ENCODE results near the gene USP13. TPM values are rescaled to one million over a fixed set of nuclear protein-coding genes. Genes with fewer than 3 reads are reported as not detected.

The USP13 gene
- total and polyA plus RNA-seq, 5 donors from 2014 or later: 3.2 to 6.5 (median 3.7) TPM

DNA sequence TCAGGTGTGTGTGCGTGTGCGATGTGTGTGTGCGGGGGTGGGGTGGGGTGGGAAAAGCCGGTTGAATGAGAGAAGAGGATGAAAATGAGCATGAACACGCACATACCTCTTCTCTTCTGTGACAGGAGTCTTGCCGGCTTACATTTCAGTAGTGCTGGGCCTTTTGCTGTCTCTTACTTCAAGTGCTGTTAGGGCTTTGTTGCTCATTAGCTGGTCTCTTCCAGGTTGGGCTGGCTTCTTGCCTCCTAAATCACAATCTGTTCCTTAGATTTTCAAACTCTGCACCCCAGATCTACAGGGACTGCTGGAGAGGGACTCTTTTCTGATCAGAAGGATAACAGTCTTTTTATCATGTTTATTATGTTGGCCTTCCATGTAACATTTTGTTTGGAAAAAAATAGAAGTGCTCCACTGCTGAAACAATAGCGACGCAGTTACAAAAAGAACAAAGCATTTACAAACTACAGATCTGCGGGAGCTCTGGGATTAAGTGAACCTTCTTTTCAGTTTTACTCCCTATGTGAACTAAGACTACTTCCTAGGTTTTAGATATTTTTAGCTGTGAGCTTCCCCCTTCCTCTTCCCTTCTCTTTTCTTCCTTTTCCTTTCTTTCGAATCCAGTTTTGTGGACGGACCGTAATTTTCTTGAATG, 48.5 kb downstream of the USP13 start:
- H3K9me3 Mint-ChIP-seq: peaks cover 0 to 3% (median 0%) of the 10 kb centered on the region in 7 donors
- Histone ChIP-seq H3K4me1 (ENCODE audit: control insufficient read depth, insufficient read depth, low read length, poor library complexity, severe bottlenecking) (no peaks in the 10 kb centered on the region), H3K9me3 (ENCODE audit: control insufficient read depth in 2 of 2, low read length in 2 of 2) (no peaks in the 10 kb centered on the region), H3K36me3 (ENCODE audit: control insufficient read depth, insufficient read depth, low read length) (no peaks in the 10 kb centered on the region), H3K4me3 (ENCODE audit: low read depth, low read length) (no peak overlapping the region), H3K27ac (ENCODE audit: insufficient read depth, low read length, poor library complexity, severe bottlenecking) (no peak overlapping the region), H3K27me3 (ENCODE audit: control insufficient read depth, insufficient read depth, low read length) (no peaks in the 10 kb centered on the region)
- peak overlapping the region in 1 of 3 donors; percentile 67 for H3K27ac Mint-ChIP-seq
- DNase-seq (no peak), ATAC-seq (ENCODE audit: low read depth in 2 of 2) (no peak)
- H3K4me3 Mint-ChIP-seq: no peak overlapping the region
- H3K36me3 Mint-ChIP-seq: peaks cover 26% of the 10 kb centered on the region
- H3K4me1 Mint-ChIP-seq: peaks cover 0 to 7% (median 4%) of the 10 kb centered on the region in 4 donors
- H3K27me3 Mint-ChIP-seq: no peaks in the 10 kb centered on the region

DNA sequence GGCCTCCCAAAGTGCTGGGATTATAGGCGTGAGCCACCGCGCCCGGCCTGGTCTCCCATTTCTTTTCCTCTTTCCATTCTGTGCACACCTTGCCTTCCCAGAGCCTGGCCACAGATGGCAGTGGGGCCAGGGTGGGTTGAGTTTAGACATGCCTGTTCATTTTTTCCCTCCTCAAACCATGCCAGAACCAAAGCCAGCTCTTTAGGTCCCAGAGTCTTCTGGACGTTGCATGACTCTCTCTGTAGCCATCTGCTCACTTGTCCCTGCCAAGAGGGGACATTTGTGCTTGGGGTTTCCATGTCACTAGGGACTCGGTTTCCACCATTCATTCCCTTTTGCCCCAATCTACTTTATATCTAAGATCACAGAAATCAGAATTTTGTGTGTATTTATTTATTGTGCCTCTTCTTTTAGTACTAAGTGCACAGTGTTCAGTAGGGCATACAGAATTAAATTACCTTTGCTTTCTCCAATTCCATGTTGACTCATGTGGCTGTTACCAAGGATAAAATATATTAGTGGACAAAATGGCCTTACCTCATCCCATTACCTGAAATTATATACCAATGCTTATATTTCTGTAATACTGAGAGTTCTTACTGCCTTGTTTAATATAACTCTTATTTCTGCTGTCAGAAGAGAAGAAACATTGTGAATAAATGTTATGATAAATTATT, 49.6 kb downstream of the USP13 start:
- DNase-seq: no peak
- Mint-ChIP-seq H3K4me3 (no peak overlapping the region), H3K9me3 (peaks cover 0 to 3% (median 0%) of the 10 kb centered on the region in 7 donors), H3K36me3 (peaks cover 27% of the 10 kb centered on the region), H3K27ac (peak overlapping the region in 1 of 3 donors; percentile 67), H3K27me3 (no peaks in the 10 kb centered on the region), H3K4me1 (peaks cover 0 to 7% (median 4%) of the 10 kb centered on the region in 4 donors)
- ATAC-seq (ENCODE audit: low read depth in 2 of 2): peak in 1 of 2 donors; percentile 22
- Histone ChIP-seq H3K4me1 (ENCODE audit: control insufficient read depth, insufficient read depth, low read length, poor library complexity, severe bottlenecking) (no peaks in the 10 kb centered on the region), H3K27ac (ENCODE audit: insufficient read depth, low read length, poor library complexity, severe bottlenecking) (no peak overlapping the region), H3K36me3 (ENCODE audit: control insufficient read depth, insufficient read depth, low read length) (no peaks in the 10 kb centered on the region), H3K4me3 (ENCODE audit: low read depth, low read length) (no peak overlapping the region), H3K9me3 (ENCODE audit: control insufficient read depth in 2 of 2, low read length in 2 of 2) (no peaks in the 10 kb centered on the region), H3K27me3 (ENCODE audit: control insufficient read depth, insufficient read depth, low read length) (no peaks in the 10 kb centered on the region)

GRCh38 chr3:179703816-179704215, 51.0 kb downstream of the USP13 start:
- H3K4me1 Mint-ChIP-seq: peaks cover 0 to 4% (median under 1%) of the 10 kb centered on the region in 4 donors
- H3K36me3 ChIP-seq (ENCODE audit: control insufficient read depth, insufficient read depth, low read length): no peaks in the 10 kb centered on the region
- no peaks in the 10 kb centered on the region for H3K27me3 ChIP-seq (ENCODE audit: control insufficient read depth, insufficient read depth, low read length)
- H3K9me3 ChIP-seq (ENCODE audit: control insufficient read depth in 2 of 2, low read length in 2 of 2): no peaks in the 10 kb centered on the region
- H3K27ac ChIP-seq (ENCODE audit: insufficient read depth, low read length, poor library complexity, severe bottlenecking): no peak overlapping the region
- no peak for ATAC-seq (ENCODE audit: low read depth in 2 of 2)
- no peak overlapping the region for H3K4me3 ChIP-seq (ENCODE audit: low read depth, low read length)
- H3K27me3 Mint-ChIP-seq: no peaks in the 10 kb centered on the region
- peaks cover 0 to 3% (median 0%) of the 10 kb centered on the region in 7 donors for H3K9me3 Mint-ChIP-seq
- peaks cover 39% of the 10 kb centered on the region for H3K36me3 Mint-ChIP-seq
- no peak overlapping the region for H3K27ac Mint-ChIP-seq
- no peaks in the 10 kb centered on the region for H3K4me1 ChIP-seq (ENCODE audit: control insufficient read depth, insufficient read depth, low read length, poor library complexity, severe bottlenecking)
- no peak for DNase-seq
- H3K4me3 Mint-ChIP-seq: no peak overlapping the region

DNA sequence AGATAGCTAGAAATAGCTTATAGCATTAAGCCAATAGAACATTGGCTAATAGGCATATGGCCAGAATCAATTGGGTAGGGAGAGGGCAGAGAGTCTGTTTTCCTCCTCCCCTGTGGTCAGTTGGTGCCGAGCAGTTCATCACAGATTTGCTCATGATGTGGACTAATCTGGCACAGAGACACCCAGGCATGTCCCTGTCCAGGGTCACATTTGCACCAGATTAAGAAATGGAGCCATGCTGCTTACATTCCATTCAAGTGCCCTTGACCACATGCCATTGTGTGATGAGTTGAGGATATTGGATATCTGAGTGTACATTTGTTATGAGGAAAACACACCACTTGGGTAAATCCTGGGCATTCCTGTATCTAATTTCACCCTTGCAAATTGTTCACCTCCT, 53.4 kb downstream of the USP13 start:
- H3K36me3 ChIP-seq (ENCODE audit: control insufficient read depth, insufficient read depth, low read length): no peaks in the 10 kb centered on the region

GRCh38 chr3:179710079-179710478, 57.2 kb downstream of the USP13 start:
- no peaks in the 10 kb centered on the region for H3K36me3 ChIP-seq (ENCODE audit: control insufficient read depth, insufficient read depth, low read length)
- Mint-ChIP-seq H3K36me3 (peaks cover 45% of the 10 kb centered on the region), H3K4me3 (no peak overlapping the region), H3K9me3 (no peaks in the 10 kb centered on the region), H3K4me1 (peaks cover 0 to 2% (median 0%) of the 10 kb centered on the region in 4 donors), H3K27ac (no peak overlapping the region), H3K27me3 (no peaks in the 10 kb centered on the region)
- H3K4me3 ChIP-seq (ENCODE audit: low read depth, low read length): no peak overlapping the region
- ATAC-seq (ENCODE audit: low read depth in 2 of 2): no peak
- H3K27ac ChIP-seq (ENCODE audit: insufficient read depth, low read length, poor library complexity, severe bottlenecking): no peak overlapping the region
- no peak for DNase-seq
- H3K27me3 ChIP-seq (ENCODE audit: control insufficient read depth, insufficient read depth, low read length): no peaks in the 10 kb centered on the region
- no peaks in the 10 kb centered on the region for H3K4me1 ChIP-seq (ENCODE audit: control insufficient read depth, insufficient read depth, low read length, poor library complexity, severe bottlenecking)
- no peaks in the 10 kb centered on the region for H3K9me3 ChIP-seq (ENCODE audit: control insufficient read depth in 2 of 2, low read length in 2 of 2)

More for the DNA sequence above, 53.4 kb downstream of the USP13 start:
- Mint-ChIP-seq H3K9me3 (peaks cover 0 to 3% (median 0%) of the 10 kb centered on the region in 7 donors), H3K4me3 (no peak overlapping the region), H3K27ac (no peak overlapping the region), H3K27me3 (no peaks in the 10 kb centered on the region), H3K36me3 (peaks cover 51% of the 10 kb centered on the region), H3K4me1 (peaks cover 0 to 2% (median 0%) of the 10 kb centered on the region in 4 donors)
- Histone ChIP-seq H3K27ac (ENCODE audit: insufficient read depth, low read length, poor library complexity, severe bottlenecking) (no peak overlapping the region), H3K27me3 (ENCODE audit: control insufficient read depth, insufficient read depth, low read length) (no peaks in the 10 kb centered on the region), H3K9me3 (ENCODE audit: control insufficient read depth in 2 of 2, low read length in 2 of 2) (no peaks in the 10 kb centered on the region), H3K4me3 (ENCODE audit: low read depth, low read length) (no peak overlapping the region), H3K4me1 (ENCODE audit: control insufficient read depth, insufficient read depth, low read length, poor library complexity, severe bottlenecking) (no peaks in the 10 kb centered on the region)
- ATAC-seq (ENCODE audit: low read depth in 2 of 2): no peak
- DNase-seq: no peak

DNA sequence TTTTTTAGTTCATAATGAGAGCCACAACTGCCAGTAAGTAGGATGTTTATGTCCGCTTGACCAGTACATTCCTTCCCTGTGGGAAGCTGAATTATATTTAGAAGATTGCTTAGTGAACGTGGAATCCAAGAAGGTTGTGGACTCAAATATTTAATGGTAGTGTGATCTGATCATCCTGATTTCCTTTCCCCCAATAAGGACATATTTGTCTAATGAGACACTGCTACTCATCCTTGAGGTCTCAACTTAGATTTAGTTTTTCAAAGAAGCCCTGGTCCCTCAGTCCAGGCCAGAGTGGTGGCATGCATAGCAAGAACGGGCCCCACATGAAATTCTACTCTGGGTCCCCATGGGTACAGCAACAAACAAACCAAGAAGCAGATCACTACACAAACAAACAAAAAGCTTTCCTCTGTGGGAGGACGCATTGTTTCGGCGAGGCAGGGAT, 60.8 kb downstream of the USP13 start:
- H3K4me3 Mint-ChIP-seq: no peak overlapping the region
- H3K36me3 Mint-ChIP-seq: peaks cover 36% of the 10 kb centered on the region
- Histone ChIP-seq H3K9me3 (ENCODE audit: control insufficient read depth in 2 of 2, low read length in 2 of 2) (no peaks in the 10 kb centered on the region), H3K36me3 (ENCODE audit: control insufficient read depth, insufficient read depth, low read length) (no peaks in the 10 kb centered on the region), H3K4me3 (ENCODE audit: low read depth, low read length) (no peak overlapping the region), H3K4me1 (ENCODE audit: control insufficient read depth, insufficient read depth, low read length, poor library complexity, severe bottlenecking) (no peaks in the 10 kb centered on the region), H3K27ac (ENCODE audit: insufficient read depth, low read length, poor library complexity, severe bottlenecking) (no peak overlapping the region), H3K27me3 (ENCODE audit: control insufficient read depth, insufficient read depth, low read length) (no peaks in the 10 kb centered on the region)
- peak overlapping the region in 1 of 3 donors; percentile 21 for H3K27ac Mint-ChIP-seq
- no peaks in the 10 kb centered on the region for H3K9me3 Mint-ChIP-seq
- H3K27me3 Mint-ChIP-seq: no peaks in the 10 kb centered on the region
- no peak for DNase-seq
- ATAC-seq (ENCODE audit: low read depth in 2 of 2): no peak
- peaks cover 0 to 3% (median 0%) of the 10 kb centered on the region in 4 donors for H3K4me1 Mint-ChIP-seq

GRCh38 chr3:179715582-179715981, 62.7 kb downstream of the USP13 start:
- DNase-seq: no peak
- Mint-ChIP-seq H3K9me3 (no peaks in the 10 kb centered on the region), H3K4me1 (peaks cover 0 to 2% (median 0%) of the 10 kb centered on the region in 4 donors), H3K4me3 (no peak overlapping the region), H3K27me3 (no peaks in the 10 kb centered on the region), H3K27ac (no peak overlapping the region), H3K36me3 (peaks cover 29% of the 10 kb centered on the region)
- H3K9me3 ChIP-seq (ENCODE audit: control insufficient read depth in 2 of 2, low read length in 2 of 2): no peaks in the 10 kb centered on the region
- no peak for ATAC-seq (ENCODE audit: low read depth in 2 of 2)
- H3K27me3 ChIP-seq (ENCODE audit: control insufficient read depth, insufficient read depth, low read length): no peaks in the 10 kb centered on the region
- no peaks in the 10 kb centered on the region for H3K4me1 ChIP-seq (ENCODE audit: control insufficient read depth, insufficient read depth, low read length, poor library complexity, severe bottlenecking)
- no peak overlapping the region for H3K4me3 ChIP-seq (ENCODE audit: low read depth, low read length)
- H3K27ac ChIP-seq (ENCODE audit: insufficient read depth, low read length, poor library complexity, severe bottlenecking): no peak overlapping the region
- no peaks in the 10 kb centered on the region for H3K36me3 ChIP-seq (ENCODE audit: control insufficient read depth, insufficient read depth, low read length)
